Measurements from ENCODE around the gene FAM3A. TPM values are rescaled to one million over a fixed set of nuclear protein-coding genes. Genes with fewer than 3 reads are reported as not detected.

The FAM3A gene
- total and polyA plus RNA-seq, 9 of the 15 experiments (the other 6 are each of a cell fraction or from before 2014, with no cell fraction given): 0.75 to 70.6 (median 27.0) TPM

DNA sequence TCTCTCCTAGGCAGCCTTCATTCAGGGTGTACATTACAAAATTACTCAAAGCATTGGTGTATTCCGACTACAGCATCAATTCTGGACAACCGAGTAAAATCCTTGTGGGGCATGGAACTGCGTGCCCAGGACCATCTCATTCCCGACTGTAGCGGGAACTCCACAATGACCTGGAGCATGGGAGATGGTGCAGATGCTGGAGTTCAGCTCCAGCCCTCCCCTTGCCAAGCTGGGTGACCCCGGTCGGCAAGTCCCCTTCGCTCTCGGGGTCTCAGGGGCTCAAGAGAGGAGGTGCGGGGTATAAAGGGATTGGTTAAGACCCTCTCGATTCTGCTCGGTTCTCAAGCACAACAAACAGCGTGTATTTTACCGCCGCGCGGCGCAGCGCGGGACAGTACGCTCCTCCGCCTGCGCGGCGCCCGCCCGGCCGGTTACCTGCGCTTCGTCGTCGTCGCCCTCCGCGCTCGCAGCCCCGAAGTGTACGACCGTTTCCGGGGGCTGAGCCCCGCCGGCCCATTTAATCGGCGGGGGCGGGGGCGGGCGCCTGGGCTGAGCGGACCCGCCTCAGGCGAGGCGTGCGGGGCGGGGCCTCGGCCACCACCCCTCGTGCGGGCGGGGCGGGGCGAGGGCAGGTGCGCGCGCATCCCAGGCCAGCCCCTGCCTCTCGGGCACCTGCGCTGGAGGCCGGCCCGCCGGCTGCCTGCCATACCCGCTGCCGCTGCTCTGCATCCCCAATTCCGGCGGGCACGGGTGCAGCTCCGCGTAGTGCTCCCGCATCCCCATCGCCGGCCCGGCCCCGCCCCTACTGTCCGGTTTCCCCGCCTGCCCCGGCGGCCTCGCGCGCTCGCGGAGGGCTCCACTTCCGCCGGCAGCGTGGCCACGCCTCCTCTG is 30.6 kb upstream of the FAM3A start, which contains the start of gene G6PD (continued):
- TF ChIP-seq DIDO1 (tag; IDR thresholded peaks at IDR 0.05; ENCODE audit: low read depth) (no peak), SNIP1 (IDR thresholded peaks at IDR 0.05; ENCODE audit: low read depth) (no peak), RUNX1 (IDR thresholded peaks at IDR 0.05; ENCODE audit: low read depth) (no peak), SAFB (IDR thresholded peaks at IDR 0.05; ENCODE audit: borderline replicate concordance, low read depth, low read length) (peak; percentile 85), HDAC1 (IDR thresholded peaks at IDR 0.05) (no peak), HNRNPUL1 (IDR thresholded peaks at IDR 0.05; ENCODE audit: low read length) (no peak), GTF2E2 (tag; IDR thresholded peaks at IDR 0.05) (peak; percentile 20; the same call in 1 of the 2 replicates), MAFG (tag; conservative IDR thresholded peaks at IDR 0.05) (no peak), HNRNPLL (IDR thresholded peaks at IDR 0.05; ENCODE audit: low read depth, low read length, poor library complexity, severe bottlenecking) (peak; percentile 41), GABPB1 (CRISPR knock-in tag; IDR thresholded peaks at IDR 0.05) (peak; percentile 31; the same call in 1 of the 2 replicates), MCM3 (IDR thresholded peaks at IDR 0.05) (no peak)
- TF ChIP-seq, protein P1, sequence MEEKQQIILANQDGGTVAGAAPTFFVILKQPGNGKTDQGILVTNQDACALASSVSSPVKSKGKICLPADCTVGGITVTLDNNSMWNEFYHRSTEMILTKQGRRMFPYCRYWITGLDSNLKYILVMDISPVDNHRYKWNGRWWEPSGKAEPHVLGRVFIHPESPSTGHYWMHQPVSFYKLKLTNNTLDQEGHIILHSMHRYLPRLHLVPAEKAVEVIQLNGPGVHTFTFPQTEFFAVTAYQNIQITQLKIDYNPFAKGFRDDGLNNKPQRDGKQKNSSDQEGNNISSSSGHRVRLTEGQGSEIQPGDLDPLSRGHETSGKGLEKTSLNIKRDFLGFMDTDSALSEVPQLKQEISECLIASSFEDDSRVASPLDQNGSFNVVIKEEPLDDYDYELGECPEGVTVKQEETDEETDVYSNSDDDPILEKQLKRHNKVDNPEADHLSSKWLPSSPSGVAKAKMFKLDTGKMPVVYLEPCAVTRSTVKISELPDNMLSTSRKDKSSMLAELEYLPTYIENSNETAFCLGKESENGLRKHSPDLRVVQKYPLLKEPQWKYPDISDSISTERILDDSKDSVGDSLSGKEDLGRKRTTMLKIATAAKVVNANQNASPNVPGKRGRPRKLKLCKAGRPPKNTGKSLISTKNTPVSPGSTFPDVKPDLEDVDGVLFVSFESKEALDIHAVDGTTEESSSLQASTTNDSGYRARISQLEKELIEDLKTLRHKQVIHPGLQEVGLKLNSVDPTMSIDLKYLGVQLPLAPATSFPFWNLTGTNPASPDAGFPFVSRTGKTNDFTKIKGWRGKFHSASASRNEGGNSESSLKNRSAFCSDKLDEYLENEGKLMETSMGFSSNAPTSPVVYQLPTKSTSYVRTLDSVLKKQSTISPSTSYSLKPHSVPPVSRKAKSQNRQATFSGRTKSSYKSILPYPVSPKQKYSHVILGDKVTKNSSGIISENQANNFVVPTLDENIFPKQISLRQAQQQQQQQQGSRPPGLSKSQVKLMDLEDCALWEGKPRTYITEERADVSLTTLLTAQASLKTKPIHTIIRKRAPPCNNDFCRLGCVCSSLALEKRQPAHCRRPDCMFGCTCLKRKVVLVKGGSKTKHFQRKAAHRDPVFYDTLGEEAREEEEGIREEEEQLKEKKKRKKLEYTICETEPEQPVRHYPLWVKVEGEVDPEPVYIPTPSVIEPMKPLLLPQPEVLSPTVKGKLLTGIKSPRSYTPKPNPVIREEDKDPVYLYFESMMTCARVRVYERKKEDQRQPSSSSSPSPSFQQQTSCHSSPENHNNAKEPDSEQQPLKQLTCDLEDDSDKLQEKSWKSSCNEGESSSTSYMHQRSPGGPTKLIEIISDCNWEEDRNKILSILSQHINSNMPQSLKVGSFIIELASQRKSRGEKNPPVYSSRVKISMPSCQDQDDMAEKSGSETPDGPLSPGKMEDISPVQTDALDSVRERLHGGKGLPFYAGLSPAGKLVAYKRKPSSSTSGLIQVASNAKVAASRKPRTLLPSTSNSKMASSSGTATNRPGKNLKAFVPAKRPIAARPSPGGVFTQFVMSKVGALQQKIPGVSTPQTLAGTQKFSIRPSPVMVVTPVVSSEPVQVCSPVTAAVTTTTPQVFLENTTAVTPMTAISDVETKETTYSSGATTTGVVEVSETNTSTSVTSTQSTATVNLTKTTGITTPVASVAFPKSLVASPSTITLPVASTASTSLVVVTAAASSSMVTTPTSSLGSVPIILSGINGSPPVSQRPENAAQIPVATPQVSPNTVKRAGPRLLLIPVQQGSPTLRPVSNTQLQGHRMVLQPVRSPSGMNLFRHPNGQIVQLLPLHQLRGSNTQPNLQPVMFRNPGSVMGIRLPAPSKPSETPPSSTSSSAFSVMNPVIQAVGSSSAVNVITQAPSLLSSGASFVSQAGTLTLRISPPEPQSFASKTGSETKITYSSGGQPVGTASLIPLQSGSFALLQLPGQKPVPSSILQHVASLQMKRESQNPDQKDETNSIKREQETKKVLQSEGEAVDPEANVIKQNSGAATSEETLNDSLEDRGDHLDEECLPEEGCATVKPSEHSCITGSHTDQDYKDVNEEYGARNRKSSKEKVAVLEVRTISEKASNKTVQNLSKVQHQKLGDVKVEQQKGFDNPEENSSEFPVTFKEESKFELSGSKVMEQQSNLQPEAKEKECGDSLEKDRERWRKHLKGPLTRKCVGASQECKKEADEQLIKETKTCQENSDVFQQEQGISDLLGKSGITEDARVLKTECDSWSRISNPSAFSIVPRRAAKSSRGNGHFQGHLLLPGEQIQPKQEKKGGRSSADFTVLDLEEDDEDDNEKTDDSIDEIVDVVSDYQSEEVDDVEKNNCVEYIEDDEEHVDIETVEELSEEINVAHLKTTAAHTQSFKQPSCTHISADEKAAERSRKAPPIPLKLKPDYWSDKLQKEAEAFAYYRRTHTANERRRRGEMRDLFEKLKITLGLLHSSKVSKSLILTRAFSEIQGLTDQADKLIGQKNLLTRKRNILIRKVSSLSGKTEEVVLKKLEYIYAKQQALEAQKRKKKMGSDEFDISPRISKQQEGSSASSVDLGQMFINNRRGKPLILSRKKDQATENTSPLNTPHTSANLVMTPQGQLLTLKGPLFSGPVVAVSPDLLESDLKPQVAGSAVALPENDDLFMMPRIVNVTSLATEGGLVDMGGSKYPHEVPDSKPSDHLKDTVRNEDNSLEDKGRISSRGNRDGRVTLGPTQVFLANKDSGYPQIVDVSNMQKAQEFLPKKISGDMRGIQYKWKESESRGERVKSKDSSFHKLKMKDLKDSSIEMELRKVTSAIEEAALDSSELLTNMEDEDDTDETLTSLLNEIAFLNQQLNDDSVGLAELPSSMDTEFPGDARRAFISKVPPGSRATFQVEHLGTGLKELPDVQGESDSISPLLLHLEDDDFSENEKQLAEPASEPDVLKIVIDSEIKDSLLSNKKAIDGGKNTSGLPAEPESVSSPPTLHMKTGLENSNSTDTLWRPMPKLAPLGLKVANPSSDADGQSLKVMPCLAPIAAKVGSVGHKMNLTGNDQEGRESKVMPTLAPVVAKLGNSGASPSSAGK (IDR thresholded peaks at IDR 0.05): no peak
- TF ChIP-seq, protein P2, sequence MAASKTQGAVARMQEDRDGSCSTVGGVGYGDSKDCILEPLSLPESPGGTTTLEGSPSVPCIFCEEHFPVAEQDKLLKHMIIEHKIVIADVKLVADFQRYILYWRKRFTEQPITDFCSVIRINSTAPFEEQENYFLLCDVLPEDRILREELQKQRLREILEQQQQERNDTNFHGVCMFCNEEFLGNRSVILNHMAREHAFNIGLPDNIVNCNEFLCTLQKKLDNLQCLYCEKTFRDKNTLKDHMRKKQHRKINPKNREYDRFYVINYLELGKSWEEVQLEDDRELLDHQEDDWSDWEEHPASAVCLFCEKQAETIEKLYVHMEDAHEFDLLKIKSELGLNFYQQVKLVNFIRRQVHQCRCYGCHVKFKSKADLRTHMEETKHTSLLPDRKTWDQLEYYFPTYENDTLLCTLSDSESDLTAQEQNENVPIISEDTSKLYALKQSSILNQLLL (CRISPR knock-in tag; IDR thresholded peaks at IDR 0.05; ENCODE audit: borderline replicate concordance): no peak
- TF ChIP-seq, protein P3, sequence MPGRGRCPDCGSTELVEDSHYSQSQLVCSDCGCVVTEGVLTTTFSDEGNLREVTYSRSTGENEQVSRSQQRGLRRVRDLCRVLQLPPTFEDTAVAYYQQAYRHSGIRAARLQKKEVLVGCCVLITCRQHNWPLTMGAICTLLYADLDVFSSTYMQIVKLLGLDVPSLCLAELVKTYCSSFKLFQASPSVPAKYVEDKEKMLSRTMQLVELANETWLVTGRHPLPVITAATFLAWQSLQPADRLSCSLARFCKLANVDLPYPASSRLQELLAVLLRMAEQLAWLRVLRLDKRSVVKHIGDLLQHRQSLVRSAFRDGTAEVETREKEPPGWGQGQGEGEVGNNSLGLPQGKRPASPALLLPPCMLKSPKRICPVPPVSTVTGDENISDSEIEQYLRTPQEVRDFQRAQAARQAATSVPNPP (IDR thresholded peaks at IDR 0.05; ENCODE audit: borderline replicate concordance, insufficient read depth, insufficient read length): no peak
